RWPE1 (cell line): Measurements from ENCODE around the gene ERC2.
"Not testable (repeated sequence)": the region's sequence is repeated elsewhere in the genome, so short reads cannot be mapped to it uniquely, and the experiment has no call there.

ENCODE experiments used
- CTCF ChIA-PET: fragments of 350-600 bp; sonication (Branson Sonifier 250); formaldehyde crosslinking; extraction: SDS; loops from one replicate; lab custom pipeline; 2021; lab: Yijun Ruan, JAX
- POLR2A ChIA-PET: fragments of 400-600 bp; formaldehyde crosslinking; extraction: SDS; loops from one replicate; lab custom pipeline; 2020; ENCODE audit warnings: antibody characterized with exemption; ENCODE audit not compliant: low non-redundant PET; lab: Yijun Ruan, JAX
- DNase-seq: peaks from one replicate; pipeline ENCODE4 v3.0.0; 2012; ENCODE audit warnings: low spot score
- H3K27ac ChIP-seq: fragments of 450-650 bp; 2 replicates; pipeline ENCODE4 v1.5.1; 2017
- TF ChIP-seq, protein P1 (sequence below): fragments of 450-650 bp; conservative IDR thresholded peaks from 2 replicates; pipeline ENCODE4 v1.5.1; 2017; ENCODE audit warnings: low read depth, mild to moderate bottlenecking

Gene ERC2

DNA sequence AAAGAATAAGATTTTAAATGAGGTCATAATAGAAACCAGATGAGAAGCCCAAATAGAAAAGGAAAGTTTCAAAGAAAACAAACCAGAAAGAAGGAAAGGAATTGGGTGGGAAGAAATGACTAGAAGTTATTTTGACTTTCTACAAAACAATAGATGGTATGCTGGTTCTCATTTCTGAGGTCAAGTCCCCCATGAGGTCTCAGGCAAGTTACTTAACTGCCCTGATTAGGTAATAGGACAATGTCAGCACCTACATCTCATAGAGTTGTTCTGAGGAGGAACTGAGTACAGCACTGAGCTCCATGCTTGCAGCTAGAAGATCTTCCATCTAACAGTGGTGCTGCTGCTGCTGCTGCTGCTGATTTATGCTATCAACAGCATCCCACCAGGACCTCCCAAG, 185.9 kb downstream of the ERC2 start:
- CTCF ChIA-PET = no interaction called here
- no peak for DNase-seq

DNA sequence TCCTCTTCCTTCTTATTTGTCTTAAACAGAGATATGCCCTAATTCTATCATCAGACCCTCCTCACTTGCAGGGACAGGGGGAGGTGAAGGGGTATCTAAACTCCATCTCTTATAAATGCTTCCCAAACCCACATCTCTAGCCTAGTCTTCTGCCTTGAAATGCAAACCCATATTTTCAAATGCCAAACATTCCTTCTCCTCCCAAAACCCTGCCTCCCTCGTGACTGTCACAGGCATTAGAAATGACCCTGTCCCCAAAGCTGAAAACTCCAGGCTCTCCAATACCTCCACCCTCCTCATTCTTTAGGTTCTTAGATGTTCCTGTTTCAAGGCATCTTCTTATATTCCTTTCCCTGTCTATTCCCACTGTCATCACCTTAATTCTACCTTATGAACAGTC, 191.0 kb downstream of the ERC2 start:
- TF ChIP-seq, protein P1, sequence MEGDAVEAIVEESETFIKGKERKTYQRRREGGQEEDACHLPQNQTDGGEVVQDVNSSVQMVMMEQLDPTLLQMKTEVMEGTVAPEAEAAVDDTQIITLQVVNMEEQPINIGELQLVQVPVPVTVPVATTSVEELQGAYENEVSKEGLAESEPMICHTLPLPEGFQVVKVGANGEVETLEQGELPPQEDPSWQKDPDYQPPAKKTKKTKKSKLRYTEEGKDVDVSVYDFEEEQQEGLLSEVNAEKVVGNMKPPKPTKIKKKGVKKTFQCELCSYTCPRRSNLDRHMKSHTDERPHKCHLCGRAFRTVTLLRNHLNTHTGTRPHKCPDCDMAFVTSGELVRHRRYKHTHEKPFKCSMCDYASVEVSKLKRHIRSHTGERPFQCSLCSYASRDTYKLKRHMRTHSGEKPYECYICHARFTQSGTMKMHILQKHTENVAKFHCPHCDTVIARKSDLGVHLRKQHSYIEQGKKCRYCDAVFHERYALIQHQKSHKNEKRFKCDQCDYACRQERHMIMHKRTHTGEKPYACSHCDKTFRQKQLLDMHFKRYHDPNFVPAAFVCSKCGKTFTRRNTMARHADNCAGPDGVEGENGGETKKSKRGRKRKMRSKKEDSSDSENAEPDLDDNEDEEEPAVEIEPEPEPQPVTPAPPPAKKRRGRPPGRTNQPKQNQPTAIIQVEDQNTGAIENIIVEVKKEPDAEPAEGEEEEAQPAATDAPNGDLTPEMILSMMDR = no peak
- POLR2A ChIA-PET = no interaction called here

More for the DNA sequence above, 185.9 kb downstream of the ERC2 start:
- no peak overlapping the region for H3K27ac ChIP-seq
- TF ChIP-seq, protein P1 = no peak
- POLR2A ChIA-PET = no interaction called here

DNA sequence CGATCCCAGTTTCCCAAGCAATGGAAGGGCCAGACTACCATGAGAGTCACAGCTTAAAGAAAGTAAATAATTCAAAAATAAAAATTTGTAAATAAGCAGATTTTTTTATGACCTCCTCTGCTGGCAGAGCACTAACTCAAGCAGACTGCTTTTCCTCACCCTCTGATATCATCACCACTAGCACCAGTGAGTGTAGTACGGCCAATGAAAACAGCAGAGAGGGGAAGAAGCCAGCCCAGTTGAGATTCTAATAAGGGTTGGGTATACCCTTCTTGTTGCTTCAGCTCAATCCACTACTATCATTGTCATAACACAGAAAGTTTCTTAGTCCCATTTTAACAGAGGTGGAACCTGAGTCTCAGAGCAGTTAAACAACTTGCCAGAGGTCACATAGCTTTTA, 193.1 kb downstream of the ERC2 start:
- CTCF ChIA-PET = interaction anchor here (0.6 kb wide), 1 partner anchor 353 kb away, joined by 3 read pairs; no protein-coding TSS in a partner anchor
- TF ChIP-seq, protein P1 = no peak
- H3K27ac ChIP-seq = no peak overlapping the region
- POLR2A ChIA-PET = no interaction called here
- DNase-seq = no peak

More for the DNA sequence above, 191.0 kb downstream of the ERC2 start:
- no peak overlapping the region for H3K27ac ChIP-seq
- DNase-seq = no peak
- CTCF ChIA-PET = no interaction called here

DNA sequence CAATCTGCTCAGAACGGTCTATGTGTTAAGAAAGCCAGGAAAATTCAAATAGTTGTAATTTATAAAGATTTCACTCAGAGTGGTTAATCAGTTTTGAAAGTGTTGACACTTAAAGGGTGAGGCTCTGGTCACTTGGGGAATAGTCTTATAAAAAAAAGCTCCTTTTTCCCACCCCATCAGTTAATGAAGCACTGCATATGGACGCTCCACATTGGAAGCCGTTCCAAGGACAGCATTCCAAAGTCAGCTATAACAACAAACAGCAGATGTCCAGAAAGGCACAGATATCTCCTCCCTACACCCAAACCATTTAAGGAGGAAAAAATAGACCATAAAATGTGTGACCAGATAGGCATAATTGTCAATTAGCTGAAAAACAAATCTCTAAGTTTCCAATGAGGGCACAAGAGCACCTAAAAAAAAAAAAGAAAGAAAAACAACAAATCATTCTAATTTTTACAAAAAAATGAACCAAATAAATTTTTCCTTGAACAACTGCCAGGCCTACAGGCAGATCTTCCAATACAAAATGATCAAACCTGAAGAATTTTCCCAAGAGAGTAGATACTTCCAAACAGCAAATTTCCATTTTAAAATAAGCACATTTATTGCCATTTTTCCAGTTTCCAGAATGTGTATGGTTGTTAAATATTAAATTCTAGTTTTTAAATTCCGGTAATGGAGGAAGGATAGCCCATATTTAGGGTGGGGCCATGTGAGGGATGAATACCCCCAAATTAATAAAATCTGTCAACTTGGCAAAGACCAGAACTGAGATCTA, 198.3 kb downstream of the ERC2 start:
- TF ChIP-seq, protein P1 = no peak
- no peak for DNase-seq
- CTCF ChIA-PET = interaction anchor here (0.7 kb wide), 1 partner anchor 372 kb away, joined by 3 read pairs; no protein-coding TSS in a partner anchor
- no peak overlapping the region for H3K27ac ChIP-seq
- POLR2A ChIA-PET = no interaction called here

DNA sequence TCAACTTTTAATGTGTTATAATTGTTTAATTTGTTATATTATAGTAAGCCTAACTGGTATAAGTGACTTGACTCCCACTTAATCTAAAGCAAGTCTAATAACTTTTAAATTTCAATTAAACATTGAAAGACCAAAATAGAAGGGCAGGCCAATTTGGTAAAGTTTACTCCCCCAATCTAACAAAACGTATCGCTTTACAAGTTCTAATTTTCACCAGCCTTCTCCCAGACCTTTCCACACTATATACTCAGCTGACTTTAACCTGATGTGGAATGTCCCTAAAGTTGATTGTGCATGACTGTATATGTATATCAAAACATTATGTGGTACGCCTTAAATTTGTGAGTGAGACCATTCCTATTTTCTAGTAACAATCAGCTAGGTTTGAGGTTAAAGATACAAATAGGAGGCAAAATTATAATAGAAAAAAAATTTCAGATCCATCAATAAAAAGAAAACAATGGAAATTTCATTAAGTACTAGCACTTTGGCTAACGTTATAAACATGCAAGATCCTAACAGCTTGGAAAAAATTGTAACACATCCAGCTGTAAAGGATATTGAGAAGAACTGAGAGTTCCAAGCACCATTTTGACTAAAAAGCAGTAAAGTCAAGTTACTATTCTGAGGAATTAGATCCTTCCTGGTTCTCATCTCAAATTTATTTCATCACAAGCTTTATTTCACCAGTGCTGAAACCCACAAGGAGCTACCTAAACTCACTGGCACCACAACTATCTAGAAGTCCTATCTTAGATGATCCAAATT, 199.5 kb downstream of the ERC2 start:
- no peak overlapping the region for H3K27ac ChIP-seq
- CTCF ChIA-PET = interaction anchor here (0.7 kb wide), 1 partner anchor 371 kb away, joined by 3 read pairs; no protein-coding TSS in a partner anchor
- TF ChIP-seq, protein P1 = no peak
- no peak for DNase-seq
- POLR2A ChIA-PET = no interaction called here

DNA sequence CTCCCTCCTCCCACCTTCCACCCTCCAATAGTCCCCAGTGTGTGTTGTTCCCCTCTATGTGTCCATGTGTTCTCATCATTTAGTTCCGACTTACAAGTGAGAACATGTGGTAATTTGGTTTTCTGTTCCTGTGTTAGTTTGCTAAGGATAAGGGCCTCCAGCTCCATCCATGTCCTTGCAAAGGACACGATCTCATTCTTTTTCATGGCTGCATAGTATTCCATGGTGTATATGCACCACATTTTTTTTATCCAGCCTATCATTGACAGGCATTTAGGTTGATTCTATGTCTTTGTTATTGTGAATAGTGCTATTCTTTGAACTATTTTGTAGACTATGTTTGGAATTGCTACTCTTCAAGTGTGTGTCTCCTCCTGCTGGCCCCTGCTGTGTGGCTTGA, 206.4 kb downstream of the ERC2 start:
- DNase-seq, POLR2A ChIA-PET: not testable (repeated sequence)
- CTCF ChIA-PET = interaction anchor here (0.6 kb wide), 1 partner anchor 1423 kb away, joined by 3 read pairs; no protein-coding TSS in a partner anchor

More for the DNA sequence above, 206.4 kb downstream of the ERC2 start:
- H3K27ac ChIP-seq = not testable (repeated sequence)
